ENCODE data around the gene RAB4A.

The RAB4A gene

DNA sequence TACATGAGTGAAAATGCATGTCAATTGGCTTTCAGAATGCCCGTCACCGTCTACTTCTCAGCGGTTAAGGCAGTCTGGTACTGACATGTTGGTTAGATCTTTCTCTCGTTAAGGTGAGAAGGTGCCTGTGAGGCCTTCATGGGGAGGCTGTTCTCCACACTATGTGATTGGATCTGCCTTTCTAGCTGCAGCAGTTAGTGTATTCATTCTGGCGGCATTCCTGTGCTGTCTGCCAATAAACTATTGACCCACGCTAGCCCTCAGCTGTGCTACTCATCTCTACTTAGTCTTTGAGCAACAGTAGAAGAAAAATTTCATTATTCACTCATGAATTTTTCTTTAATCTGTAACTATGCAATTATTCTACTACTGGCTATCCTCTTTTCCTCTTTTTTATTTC lies 39.9 kb downstream of the RAB4A start:
- no peak overlapping the region for H3K4me3 ChIP-seq (ENCODE audit: control insufficient read depth, low read depth, low read length)
- DNase-seq (ENCODE audit: low read depth) = no peak
- TF ChIP-seq, protein P1, sequence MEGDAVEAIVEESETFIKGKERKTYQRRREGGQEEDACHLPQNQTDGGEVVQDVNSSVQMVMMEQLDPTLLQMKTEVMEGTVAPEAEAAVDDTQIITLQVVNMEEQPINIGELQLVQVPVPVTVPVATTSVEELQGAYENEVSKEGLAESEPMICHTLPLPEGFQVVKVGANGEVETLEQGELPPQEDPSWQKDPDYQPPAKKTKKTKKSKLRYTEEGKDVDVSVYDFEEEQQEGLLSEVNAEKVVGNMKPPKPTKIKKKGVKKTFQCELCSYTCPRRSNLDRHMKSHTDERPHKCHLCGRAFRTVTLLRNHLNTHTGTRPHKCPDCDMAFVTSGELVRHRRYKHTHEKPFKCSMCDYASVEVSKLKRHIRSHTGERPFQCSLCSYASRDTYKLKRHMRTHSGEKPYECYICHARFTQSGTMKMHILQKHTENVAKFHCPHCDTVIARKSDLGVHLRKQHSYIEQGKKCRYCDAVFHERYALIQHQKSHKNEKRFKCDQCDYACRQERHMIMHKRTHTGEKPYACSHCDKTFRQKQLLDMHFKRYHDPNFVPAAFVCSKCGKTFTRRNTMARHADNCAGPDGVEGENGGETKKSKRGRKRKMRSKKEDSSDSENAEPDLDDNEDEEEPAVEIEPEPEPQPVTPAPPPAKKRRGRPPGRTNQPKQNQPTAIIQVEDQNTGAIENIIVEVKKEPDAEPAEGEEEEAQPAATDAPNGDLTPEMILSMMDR (IDR thresholded peaks at IDR 0.05; ENCODE audit: control insufficient read depth, insufficient read depth, low read depth, low read length, missing control alignments) = no peak

DNA sequence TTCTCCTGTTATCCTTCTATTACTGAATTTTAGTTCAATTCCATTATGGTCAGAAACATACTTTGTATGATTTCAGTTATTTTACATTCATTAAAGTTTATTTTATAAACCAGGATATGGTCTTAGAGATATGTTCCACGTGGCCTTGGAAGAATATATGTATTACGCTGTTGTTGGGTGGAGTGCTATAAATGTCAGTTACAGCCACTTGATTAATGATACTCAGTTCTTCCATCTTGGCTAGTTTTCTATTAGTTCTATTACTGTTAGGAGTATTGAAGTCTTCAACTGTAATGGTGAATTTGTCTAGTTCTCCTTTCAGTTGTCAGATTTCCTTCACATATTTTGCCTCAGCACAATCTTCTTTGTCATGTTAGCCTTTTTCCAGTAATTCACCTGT lies 45.3 kb downstream of the RAB4A start:
- no peak overlapping the region for H3K4me3 ChIP-seq (ENCODE audit: control insufficient read depth, low read depth, low read length)
- no peak for DNase-seq (ENCODE audit: low read depth)
- TF ChIP-seq, protein P1 (IDR thresholded peaks at IDR 0.05; ENCODE audit: control insufficient read depth, insufficient read depth, low read depth, low read length, missing control alignments) = no peak

DNA sequence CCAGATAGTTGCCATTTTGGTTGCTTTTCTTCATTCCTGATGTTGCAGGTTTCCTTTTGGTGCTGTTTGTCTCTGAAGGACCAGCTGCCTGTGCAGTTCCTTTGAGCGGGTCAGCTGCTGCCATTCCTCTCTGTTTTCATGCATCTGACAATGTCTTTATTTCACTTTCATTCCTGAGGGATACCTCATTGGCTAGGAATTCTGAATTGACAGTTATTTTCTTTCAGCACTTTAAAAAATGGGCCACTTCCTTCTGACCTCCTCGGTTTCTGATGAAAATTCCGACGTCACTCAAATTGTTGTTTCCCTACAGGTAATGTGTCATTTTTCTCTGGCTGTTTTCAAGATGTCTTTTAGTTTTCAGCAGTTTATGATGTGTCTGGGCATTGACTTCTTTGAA lies 47.1 kb downstream of the RAB4A start:
- no peak for DNase-seq (ENCODE audit: low read depth)
- TF ChIP-seq, protein P1 (IDR thresholded peaks at IDR 0.05; ENCODE audit: control insufficient read depth, insufficient read depth, low read depth, low read length, missing control alignments) = no peak
- no peak overlapping the region for H3K4me3 ChIP-seq (ENCODE audit: control insufficient read depth, low read depth, low read length)

DNA sequence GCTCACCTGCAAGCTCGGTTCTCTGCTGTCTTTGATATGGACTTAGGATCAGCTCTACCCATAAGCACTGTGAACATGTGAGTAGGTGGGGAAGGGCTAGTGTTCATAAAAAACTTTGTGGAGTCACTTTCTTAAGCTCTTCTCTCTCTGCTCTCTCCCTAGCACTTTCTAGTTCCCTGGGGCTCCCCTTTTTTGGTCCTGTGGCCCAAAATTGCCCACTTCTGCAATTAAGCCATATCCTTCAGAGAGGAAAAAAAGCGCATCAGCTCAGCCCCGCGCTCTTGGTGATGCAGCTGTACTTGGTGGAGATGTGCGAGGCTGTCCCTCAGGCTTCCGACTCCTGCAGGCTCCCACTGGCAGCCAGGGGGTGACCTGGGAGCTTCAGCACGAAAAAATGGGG lies 48.6 kb downstream of the RAB4A start:
- no peak for DNase-seq (ENCODE audit: low read depth)
- H3K4me3 ChIP-seq (ENCODE audit: control insufficient read depth, low read depth, low read length) = no peak overlapping the region
- TF ChIP-seq, protein P1 (IDR thresholded peaks at IDR 0.05; ENCODE audit: control insufficient read depth, insufficient read depth, low read depth, low read length, missing control alignments) = no peak

DNA sequence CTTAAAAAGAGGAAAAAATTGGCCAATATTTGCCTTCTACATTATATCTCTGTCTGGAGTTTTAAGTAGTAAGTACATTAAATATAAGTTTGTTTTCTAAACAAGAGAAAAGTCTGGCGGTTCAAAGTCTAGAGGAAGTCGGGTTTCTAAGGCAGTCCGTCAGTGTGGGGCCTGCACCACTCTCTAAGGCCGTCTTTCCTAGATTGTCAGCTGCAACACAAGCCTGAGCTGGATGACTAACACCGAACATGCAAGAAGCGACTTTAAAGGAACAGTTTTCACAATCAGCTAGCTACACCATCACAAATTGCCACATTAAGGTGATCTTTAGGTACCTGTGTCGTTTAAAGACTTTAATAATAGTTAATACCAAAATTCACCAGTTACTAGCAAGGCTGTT lies 52.3 kb downstream of the RAB4A start:
- no peak overlapping the region for H3K4me3 ChIP-seq (ENCODE audit: control insufficient read depth, low read depth, low read length)
- no peak for DNase-seq (ENCODE audit: low read depth)
- TF ChIP-seq, protein P1 (IDR thresholded peaks at IDR 0.05; ENCODE audit: control insufficient read depth, insufficient read depth, low read depth, low read length, missing control alignments) = no peak

DNA sequence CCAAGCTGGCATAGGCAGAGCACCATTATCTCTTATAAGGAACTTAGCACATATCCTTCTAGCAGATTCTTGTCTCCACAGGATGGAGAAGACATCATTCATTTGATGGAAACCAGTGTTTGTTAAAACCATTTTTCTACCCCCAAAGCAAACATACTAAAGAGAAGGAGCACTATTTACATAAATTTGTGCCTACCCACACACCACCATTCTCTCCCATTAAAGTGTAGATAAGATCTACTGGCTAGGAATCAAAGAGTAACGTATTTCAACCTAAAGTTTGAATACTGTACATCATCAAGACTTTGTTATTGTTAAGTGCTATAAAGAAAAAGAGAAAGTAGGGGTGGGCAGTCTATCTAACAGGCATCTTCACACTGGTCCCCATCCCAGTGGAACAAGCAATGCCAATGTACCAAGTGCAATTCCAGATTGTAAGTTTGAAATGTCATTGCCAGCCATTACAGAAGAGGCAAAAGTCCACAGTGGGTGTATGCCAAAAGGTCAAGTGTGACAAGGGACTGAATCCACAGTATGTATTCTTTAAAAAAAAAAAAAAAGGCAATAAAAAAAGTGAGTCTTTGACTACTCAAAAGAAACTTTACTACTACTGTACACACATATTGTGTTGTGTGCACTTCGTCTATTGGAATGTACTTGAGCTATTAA lies 53.1 kb downstream of the RAB4A start:
- no peak for DNase-seq (ENCODE audit: low read depth)
- no peak overlapping the region for H3K4me3 ChIP-seq (ENCODE audit: control insufficient read depth, low read depth, low read length)
- TF ChIP-seq, protein P1 (IDR thresholded peaks at IDR 0.05; ENCODE audit: control insufficient read depth, insufficient read depth, low read depth, low read length, missing control alignments) = no peak

Measured in AG09309 (cell line).